Measurements from ENCODE around the gene RNF222.
"Not testable (repeated sequence)": the region's sequence is repeated elsewhere in the genome, so short reads cannot be mapped to it uniquely, and the experiment has no call there.

The RNF222 gene

GRCh38 chr17:8380049-8380448 lies 17.6 kb downstream of the RNF222 start:
- no peaks in the 10 kb centered on the region for H3K9me2 ChIP-seq (replicated peaks; ENCODE audit: low read depth, low read length)
- peaks cover 50% of the 10 kb centered on the region for H3K4me1 ChIP-seq (ENCODE audit: insufficient read depth, low read length, poor library complexity, severe bottlenecking)
- peaks cover 76% of the 10 kb centered on the region for H3K79me2 ChIP-seq (ENCODE audit: insufficient read depth, low read length)
- no peak for TF ChIP-seq EZH2phosphoT487 (IDR thresholded peaks at IDR 0.05; ENCODE audit: borderline replicate concordance)
- TF ChIP-seq CTCF (conservative IDR thresholded peaks at IDR 0.05; ENCODE audit: low read length), result no peak
- H3K4me3 ChIP-seq (ENCODE audit: low read length, poor library complexity, severe bottlenecking), result peak overlapping the region; percentile 87
- peaks cover 27% of the 10 kb centered on the region for H3F3A ChIP-seq (ENCODE audit: low read depth)
- H3K36me3 ChIP-seq (ENCODE audit: insufficient read depth, low read length), result peaks cover 48% of the 10 kb centered on the region
- H3K9ac ChIP-seq (ENCODE audit: low read depth, low read length, poor library complexity, severe bottlenecking), result peak overlapping the region; percentile 91
- H3K27me3 ChIP-seq (ENCODE audit: insufficient read depth, low read length, poor library complexity, severe bottlenecking), result peaks cover 8% of the 10 kb centered on the region
- no peaks in the 10 kb centered on the region for H3K9me3 ChIP-seq (ENCODE audit: insufficient read depth, low read depth, low read length)
- peaks cover 59% of the 10 kb centered on the region for H4K20me1 ChIP-seq (ENCODE audit: insufficient read depth, low read length, poor library complexity, severe bottlenecking)
- peak overlapping the region; percentile 99 for H3K4me2 ChIP-seq (ENCODE audit: low read depth, low read length, poor library complexity, severe bottlenecking)
- H2AFZ ChIP-seq (ENCODE audit: low read length), result no peak overlapping the region

DNA sequence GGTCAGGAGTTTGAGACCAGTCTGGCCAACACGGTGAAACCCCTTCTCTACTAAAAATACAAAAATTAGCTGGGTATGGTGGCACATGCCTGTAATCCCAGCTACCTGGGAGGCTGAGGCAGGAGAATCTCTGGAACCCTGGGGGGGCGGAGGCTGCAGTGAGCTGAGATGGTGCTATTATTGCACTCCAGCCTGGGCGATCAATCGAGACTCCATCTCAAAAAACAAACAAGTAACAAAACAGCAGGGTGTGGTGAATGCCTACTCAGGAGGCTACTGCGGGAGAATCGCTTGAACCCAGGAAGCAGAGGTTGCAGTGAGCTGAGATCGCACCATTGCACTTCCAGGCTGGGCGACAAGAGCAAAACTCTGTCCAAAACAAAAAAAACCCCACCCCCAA lies 19.5 kb downstream of the RNF222 start:
- Histone ChIP-seq H3K4me1 (ENCODE audit: insufficient read depth, low read length, poor library complexity, severe bottlenecking) (peaks cover 42% of the 10 kb centered on the region), H3K36me3 (ENCODE audit: insufficient read depth, low read length) (peaks cover 48% of the 10 kb centered on the region)

DNA sequence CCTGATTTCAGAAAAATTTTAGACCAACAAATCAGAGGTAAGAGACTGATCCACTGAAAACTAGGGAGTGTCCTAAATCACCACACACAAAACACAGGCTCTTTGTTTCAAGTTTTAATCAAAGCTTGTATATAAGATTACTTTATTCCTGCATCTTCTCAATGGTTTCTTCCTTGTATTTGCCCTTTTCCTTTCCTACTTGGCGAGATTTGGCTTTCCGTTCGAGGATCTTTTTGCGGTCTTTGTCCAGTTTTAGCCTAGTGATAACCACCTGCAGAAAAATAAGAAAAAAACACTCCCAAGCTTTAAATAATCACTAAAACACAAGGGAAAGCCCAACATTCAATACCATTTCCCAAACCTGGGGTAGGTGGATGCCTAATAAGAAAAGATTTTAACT lies 20.2 kb downstream of the RNF222 start:
- peaks cover 48% of the 10 kb centered on the region for H3K36me3 ChIP-seq (ENCODE audit: insufficient read depth, low read length)
- peaks cover 1% of the 10 kb centered on the region for H3K27me3 ChIP-seq (ENCODE audit: insufficient read depth, low read length, poor library complexity, severe bottlenecking)
- peak overlapping the region; percentile 98 for H3K4me2 ChIP-seq (ENCODE audit: low read depth, low read length, poor library complexity, severe bottlenecking)
- H3K9ac ChIP-seq (ENCODE audit: low read depth, low read length, poor library complexity, severe bottlenecking), result peak overlapping the region; percentile 82
- H3K9me3 ChIP-seq (ENCODE audit: insufficient read depth, low read depth, low read length), result no peaks in the 10 kb centered on the region
- no peak overlapping the region for H3K4me3 ChIP-seq (ENCODE audit: low read length, poor library complexity, severe bottlenecking)
- peaks cover 61% of the 10 kb centered on the region for H3K79me2 ChIP-seq (ENCODE audit: insufficient read depth, low read length)
- H3F3A ChIP-seq (ENCODE audit: low read depth), result peaks cover 27% of the 10 kb centered on the region
- TF ChIP-seq EZH2phosphoT487 (IDR thresholded peaks at IDR 0.05; ENCODE audit: borderline replicate concordance), result no peak
- no peak for TF ChIP-seq CTCF (conservative IDR thresholded peaks at IDR 0.05; ENCODE audit: low read length)
- no peak overlapping the region for H2AFZ ChIP-seq (ENCODE audit: low read length)
- H4K20me1 ChIP-seq (ENCODE audit: insufficient read depth, low read length, poor library complexity, severe bottlenecking), result peaks cover 57% of the 10 kb centered on the region
- peaks cover 42% of the 10 kb centered on the region for H3K4me1 ChIP-seq (ENCODE audit: insufficient read depth, low read length, poor library complexity, severe bottlenecking)
- no peaks in the 10 kb centered on the region for H3K9me2 ChIP-seq (replicated peaks; ENCODE audit: low read depth, low read length)

More for the DNA sequence above, 19.5 kb downstream of the RNF222 start:
- Histone ChIP-seq H4K20me1 (ENCODE audit: insufficient read depth, low read length, poor library complexity, severe bottlenecking) (peaks cover 59% of the 10 kb centered on the region), H3F3A (ENCODE audit: low read depth) (peaks cover 27% of the 10 kb centered on the region), H3K9ac (ENCODE audit: low read depth, low read length, poor library complexity, severe bottlenecking) (peak overlapping the region; percentile 29), H3K4me2 (ENCODE audit: low read depth, low read length, poor library complexity, severe bottlenecking) (peak overlapping the region; percentile 99), H3K79me2 (ENCODE audit: insufficient read depth, low read length) (peaks cover 67% of the 10 kb centered on the region), H3K4me3 (ENCODE audit: low read length, poor library complexity, severe bottlenecking) (peak overlapping the region; percentile 87)
- H3K27me3 ChIP-seq (ENCODE audit: insufficient read depth, low read length, poor library complexity, severe bottlenecking); H2AFZ ChIP-seq (ENCODE audit: low read length); H3K9me2 ChIP-seq (replicated peaks; ENCODE audit: low read depth, low read length); H3K9me3 ChIP-seq (ENCODE audit: insufficient read depth, low read depth, low read length): not testable (repeated sequence)

Data from Loucy (cell line).